ENCODE results near the gene ZNF740. TPM values are rescaled to one million over a fixed set of nuclear protein-coding genes. Genes with fewer than 3 reads are reported as not detected.

ZNF740 gene
- total RNA-seq, 2 experiments from 2014 or later = 31.6 to 58.2 TPM

DNA sequence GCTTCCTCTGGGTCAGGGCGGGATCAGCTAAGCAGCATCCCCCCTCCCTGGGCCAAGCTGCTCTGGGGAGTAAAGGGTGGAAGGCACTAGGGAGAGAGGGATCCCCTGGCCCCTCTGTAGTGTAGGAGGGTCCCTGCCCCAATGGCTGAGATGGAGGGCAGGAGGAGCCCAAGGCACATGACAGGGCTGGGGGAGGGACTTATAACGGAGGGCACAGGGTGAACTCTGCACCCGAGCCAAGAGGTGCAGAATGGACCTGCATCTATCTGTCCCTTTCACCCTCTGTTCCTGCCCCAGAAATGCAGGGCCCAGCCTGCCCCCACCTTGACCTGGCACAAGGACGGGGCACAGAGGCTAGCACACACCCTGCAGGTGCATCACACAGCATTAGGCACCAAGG, 30.3 kb downstream of the ZNF740 start:
- Histone ChIP-seq H3K9me2 (ENCODE audit: insufficient read depth, low read length) (no peaks in the 10 kb centered on the region), H3K4me3 (ENCODE audit: low read depth, low read length, poor library complexity, severe bottlenecking) (no peak overlapping the region), H3K36me3 (ENCODE audit: insufficient read depth, low read length) (peaks cover 9% of the 10 kb centered on the region; the same call in 1 of the 2 replicates), H3K79me2 (ENCODE audit: insufficient read depth, low read depth, low read length) (peaks cover 19% of the 10 kb centered on the region; the same call in 1 of the 2 replicates), H2AFZ (ENCODE audit: low read length) (no peak overlapping the region), H3K27ac (ENCODE audit: low read depth, low read length, poor library complexity, severe bottlenecking) (peak overlapping the region; percentile 19), H3K4me2 (ENCODE audit: low read length) (no peak overlapping the region), H4K20me1 (ENCODE audit: insufficient read depth, low read length) (no peaks in the 10 kb centered on the region), H3K4me1 (ENCODE audit: insufficient read depth, low read length, poor library complexity, severe bottlenecking) (peaks cover 76% of the 10 kb centered on the region), H3K9me3 (ENCODE audit: low read length) (no peaks in the 10 kb centered on the region)
- ChIA-PET CTCF (ENCODE audit: unreplicated experiment) (interaction anchor here (0.6 to 6.0 kb wide), 7 partner anchors 10 to 113 kb away, joined by 3 to 80 read pairs (median 3); partner anchors contain the start of gene ESPL1), POLR2A (interaction anchor here (0.9 to 6.2 kb wide), 7 partner anchors 9 to 85 kb away, joined by 3 to 43 read pairs (median 5); partner anchors contain the start of genes ESPL1 and PFDN5)
- no peak for TF ChIP-seq EZH2phosphoT487 (IDR thresholded peaks at IDR 0.05; ENCODE audit: borderline replicate concordance, low read depth, low read length)
- TF ChIP-seq, protein P1, sequence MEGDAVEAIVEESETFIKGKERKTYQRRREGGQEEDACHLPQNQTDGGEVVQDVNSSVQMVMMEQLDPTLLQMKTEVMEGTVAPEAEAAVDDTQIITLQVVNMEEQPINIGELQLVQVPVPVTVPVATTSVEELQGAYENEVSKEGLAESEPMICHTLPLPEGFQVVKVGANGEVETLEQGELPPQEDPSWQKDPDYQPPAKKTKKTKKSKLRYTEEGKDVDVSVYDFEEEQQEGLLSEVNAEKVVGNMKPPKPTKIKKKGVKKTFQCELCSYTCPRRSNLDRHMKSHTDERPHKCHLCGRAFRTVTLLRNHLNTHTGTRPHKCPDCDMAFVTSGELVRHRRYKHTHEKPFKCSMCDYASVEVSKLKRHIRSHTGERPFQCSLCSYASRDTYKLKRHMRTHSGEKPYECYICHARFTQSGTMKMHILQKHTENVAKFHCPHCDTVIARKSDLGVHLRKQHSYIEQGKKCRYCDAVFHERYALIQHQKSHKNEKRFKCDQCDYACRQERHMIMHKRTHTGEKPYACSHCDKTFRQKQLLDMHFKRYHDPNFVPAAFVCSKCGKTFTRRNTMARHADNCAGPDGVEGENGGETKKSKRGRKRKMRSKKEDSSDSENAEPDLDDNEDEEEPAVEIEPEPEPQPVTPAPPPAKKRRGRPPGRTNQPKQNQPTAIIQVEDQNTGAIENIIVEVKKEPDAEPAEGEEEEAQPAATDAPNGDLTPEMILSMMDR (conservative IDR thresholded peaks at IDR 0.05; ENCODE audit: low read length) = no peak
- BruUV-seq (replicated peaks) = no TSS peak
- intact Hi-C loops (cut with micrococcal nuclease; ENCODE audit: unreplicated experiment) = no loop called here
- DNase-seq (ENCODE audit: low spot score) = no peak

DNA sequence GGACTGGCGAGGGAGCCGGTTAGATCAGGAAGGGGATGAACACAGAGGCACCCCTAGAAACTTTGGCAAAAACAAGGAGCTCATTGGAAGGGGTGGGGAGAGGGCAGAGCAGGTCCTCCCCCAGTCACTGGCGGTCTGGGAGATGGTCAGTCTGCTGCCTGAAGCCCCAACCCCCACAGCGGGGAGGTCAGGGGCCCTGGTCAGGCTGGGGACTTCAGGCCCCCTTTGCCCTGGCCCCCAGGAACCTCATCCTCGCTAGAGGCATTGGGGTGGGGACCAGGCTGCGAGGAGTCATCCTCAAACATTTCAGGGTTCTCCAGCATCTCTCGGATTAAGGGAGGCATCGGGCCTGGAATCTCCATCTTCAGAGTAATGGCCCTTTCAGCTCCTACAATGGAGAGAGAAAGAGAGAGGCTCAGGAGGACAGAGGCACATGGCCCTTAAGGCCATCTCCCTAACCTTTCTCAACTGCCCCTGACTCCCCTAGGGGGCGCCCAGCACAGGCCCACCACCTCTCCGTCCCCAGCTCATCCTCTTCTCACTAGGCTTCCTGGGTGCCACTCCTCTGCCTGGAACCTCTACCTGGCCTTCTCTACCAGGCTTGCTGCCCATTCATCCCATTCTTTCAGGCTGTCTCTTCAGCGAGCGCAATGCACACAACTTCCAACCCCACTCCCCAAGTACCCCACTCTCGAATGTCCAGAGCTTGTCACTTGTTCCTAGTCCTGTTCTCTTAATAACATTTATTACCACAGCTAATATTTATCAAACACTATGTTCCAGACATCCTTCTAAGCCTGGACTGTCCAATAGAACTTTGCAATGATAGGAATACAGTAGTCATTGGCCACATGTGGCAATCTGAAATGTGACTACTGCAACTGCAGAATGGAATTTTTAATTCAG, 31.2 kb downstream of the ZNF740 start:
- intact Hi-C loops (cut with micrococcal nuclease; ENCODE audit: unreplicated experiment) = loop anchor here (2.0 kb wide), 2 partner anchors 39 to 109 kb away; partner anchors contain the start of gene AAAS
- H2AFZ ChIP-seq (ENCODE audit: low read length) = no peak overlapping the region

More for the DNA sequence above, 31.2 kb downstream of the ZNF740 start:
- Histone ChIP-seq H3K36me3 (ENCODE audit: insufficient read depth, low read length) (peaks cover 9% of the 10 kb centered on the region; the same call in 1 of the 2 replicates), H3K4me1 (ENCODE audit: insufficient read depth, low read length, poor library complexity, severe bottlenecking) (peaks cover 84% of the 10 kb centered on the region), H3K79me2 (ENCODE audit: insufficient read depth, low read depth, low read length) (peaks cover 10% of the 10 kb centered on the region; the same call in 1 of the 2 replicates), H3K9me3 (ENCODE audit: low read length) (no peaks in the 10 kb centered on the region), H3K4me3 (ENCODE audit: low read depth, low read length, poor library complexity, severe bottlenecking) (no peak overlapping the region), H3K27ac (ENCODE audit: low read depth, low read length, poor library complexity, severe bottlenecking) (peak overlapping the region; percentile 19), H4K20me1 (ENCODE audit: insufficient read depth, low read length) (no peaks in the 10 kb centered on the region), H3K4me2 (ENCODE audit: low read length) (no peak overlapping the region), H3K9me2 (ENCODE audit: insufficient read depth, low read length) (no peaks in the 10 kb centered on the region)
- no peak for TF ChIP-seq EZH2phosphoT487 (IDR thresholded peaks at IDR 0.05; ENCODE audit: borderline replicate concordance, low read depth, low read length)
- TF ChIP-seq, protein P1 (conservative IDR thresholded peaks at IDR 0.05; ENCODE audit: low read length) = peak; percentile 86
- BruUV-seq (replicated peaks) = no TSS peak
- ChIA-PET CTCF (ENCODE audit: unreplicated experiment) (interaction anchor here (0.6 to 6.0 kb wide), 11 partner anchors 10 to 335 kb away, joined by 3 to 80 read pairs (median 3); partner anchors contain the start of genes AAAS and ESPL1), POLR2A (interaction anchor here (0.6 to 6.2 kb wide), 8 partner anchors 8 to 112 kb away, joined by 3 to 41 read pairs (median 4); partner anchors contain the start of genes AAAS, CSAD, ESPL1 and PFDN5)
- peak; percentile 65 for DNase-seq (ENCODE audit: low spot score)

Measured in OCI-LY7 (cell line).